Measurements from ENCODE around the gene CRIP1.

The CRIP1 gene

GRCh38 chr14:105533391-105533790, 46.7 kb downstream of the CRIP1 start:
- no peak for DNase-seq (ENCODE audit: low read depth in 2 of 2)

DNA sequence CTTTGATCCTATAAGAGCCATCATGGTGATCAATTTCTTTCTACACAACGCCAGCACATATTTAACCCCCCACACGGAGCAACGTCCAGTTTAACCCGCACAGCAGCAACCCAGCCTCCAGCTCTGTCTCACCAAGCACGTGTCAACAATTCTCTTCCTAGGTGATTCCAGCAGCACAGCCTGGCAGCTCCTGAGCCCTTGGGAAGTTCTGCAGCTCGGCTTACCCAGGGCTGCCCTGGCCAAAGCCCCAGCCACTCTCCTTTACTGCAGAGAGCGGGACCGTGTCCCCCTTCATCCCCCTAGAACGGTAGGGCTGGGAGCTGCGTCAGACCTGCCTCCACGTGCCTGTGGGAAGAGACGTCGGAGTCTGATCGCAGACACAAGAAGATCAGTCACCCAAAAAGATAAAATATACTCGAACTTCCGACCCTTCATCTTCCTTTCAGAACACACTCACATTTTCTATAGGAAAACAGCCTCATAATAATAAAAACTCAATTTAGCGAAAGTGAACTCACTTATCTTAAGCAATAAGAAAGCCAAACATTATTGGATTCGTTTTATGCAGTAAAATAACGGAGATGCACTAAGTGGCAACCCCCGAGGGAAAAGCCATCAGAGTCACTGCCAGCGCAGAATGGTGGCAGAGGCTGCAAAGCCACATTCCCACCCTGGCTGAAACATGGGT, 47.3 kb downstream of the CRIP1 start:
- DNase-seq (ENCODE audit: low read depth in 2 of 2), result no peak

DNA sequence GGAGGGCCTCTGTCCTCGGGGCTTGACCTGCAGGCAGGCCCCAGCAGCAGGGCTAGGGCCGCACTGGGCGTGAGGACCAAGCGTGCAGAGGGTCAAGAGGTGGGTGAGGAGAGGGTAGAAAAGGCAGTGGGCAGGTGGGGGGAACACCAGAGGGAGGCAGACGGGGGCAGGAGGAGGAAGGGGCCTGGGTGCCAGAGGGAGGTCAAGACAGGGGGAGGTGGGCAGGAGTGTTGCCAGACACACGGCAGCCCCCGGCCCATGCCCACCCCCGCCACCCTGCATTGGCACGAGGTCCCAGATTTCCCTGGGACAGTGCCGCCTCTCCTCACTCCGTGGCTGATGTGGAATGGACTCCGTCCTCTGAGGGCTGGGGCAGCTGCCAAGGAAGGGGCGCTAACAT, 47.9 kb downstream of the CRIP1 start:
- no peak for DNase-seq (ENCODE audit: low read depth in 2 of 2)

- no peak for DNase-seq (ENCODE audit: low read depth in 2 of 2)
Observed at GRCh38 chr14:105536051-105536450, 49.4 kb downstream of the CRIP1 start.

DNA sequence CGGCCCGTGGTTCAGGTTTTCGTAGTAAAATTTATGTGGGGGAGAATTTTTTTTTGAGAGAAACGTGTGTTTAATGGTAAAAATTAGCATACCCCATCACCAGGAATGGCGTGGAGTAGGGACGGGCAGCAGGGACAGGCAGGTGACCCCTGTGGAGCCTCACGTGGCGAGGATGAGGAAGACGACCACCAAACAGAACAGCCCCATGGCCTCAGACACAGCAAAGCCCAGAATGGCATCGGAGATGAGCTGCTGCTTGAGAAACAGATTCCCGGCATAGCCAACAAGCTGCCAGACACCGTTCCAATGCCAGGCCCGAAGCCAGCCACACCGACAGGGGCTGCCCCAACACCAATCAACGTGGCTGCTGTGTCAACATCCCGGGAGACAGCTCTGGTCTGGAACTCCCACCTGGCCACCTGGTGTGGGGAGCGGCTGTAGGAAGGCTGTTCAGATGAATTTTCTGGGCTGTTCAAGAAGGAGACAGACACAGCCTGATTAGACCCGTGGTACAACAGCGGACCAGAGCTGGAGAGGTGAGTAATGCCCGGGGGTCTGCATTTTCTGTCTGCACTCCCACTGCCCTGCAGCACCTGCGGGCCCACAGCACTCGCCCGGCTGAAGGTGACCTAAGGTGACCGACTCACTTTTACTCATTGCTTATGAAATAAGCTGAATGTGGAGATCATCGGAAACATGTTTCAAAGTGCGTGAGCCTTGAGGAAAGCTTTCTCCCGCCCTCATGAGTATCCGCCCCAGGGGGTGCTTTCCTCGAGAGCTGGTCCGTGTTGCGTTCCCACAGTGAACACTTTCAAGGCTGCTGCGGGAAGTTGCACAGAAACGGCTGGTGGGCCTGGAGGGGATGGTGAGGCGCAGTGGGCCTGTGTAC, 50.2 kb downstream of the CRIP1 start:
- DNase-seq (ENCODE audit: low read depth in 2 of 2), result no peak

DNA sequence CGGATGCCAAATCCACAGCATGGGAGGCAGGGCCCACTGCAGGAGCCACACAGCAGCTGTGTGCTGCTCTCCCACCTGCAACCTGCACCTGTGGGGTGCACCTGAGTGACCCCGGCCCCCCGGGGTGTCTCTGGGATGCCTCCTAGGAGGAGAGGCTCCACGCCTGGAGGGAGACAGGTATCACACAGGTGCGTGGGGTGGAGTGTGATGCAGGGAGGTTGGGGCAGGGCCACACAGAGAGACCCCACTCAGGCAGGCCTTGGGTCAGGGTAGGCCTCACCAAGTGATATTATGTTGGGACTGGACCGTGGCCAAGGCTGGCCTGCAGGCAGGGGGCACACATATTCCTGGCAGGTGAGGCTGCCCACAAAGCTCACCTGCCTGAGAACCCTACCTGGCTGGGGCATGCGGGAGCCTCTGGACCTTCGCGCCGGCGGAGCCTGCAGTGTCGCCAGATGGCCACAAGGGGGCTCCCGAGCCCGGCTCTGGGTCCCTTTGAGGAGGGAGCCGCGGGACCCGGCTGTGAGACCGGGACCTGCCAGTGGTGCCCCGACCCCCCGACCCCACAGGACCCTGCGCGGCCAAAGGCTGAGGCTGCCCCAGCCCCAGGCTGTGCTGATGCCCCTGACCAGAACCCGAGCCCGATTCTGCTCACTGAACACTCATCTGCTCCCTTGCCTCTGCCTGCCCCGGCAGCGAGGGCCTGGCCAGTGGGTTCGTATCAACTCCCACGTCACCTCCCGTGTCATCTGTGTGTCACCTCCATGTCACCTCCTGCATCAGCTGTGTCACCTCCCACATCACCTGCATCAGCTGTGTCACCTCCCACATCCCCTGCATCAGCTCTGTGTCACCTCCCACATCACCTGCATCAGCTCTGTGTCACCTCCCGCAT, 51.1 kb downstream of the CRIP1 start:
- DNase-seq (ENCODE audit: low read depth in 2 of 2), result no peak
